ENCODE data around the gene DCAF16.
"Not testable (repeated sequence)": the region's sequence is repeated elsewhere in the genome, so short reads cannot be mapped to it uniquely, and the experiment has no call there.

The DCAF16 gene

GRCh38 chr4:17810260-17811077 is at the start of gene DCAF16, which contains the start of gene NCAPG:
TSS of gene DCAF16 (minus strand) at chr4:17810757. CDS start at chr4:17804141, 6,616 bp downstream.
TSS of gene NCAPG (plus strand) at chr4:17810979. CDS start at chr4:17811078, 99 bp downstream.
- Histone ChIP-seq H3K27me3 (ENCODE audit: low read depth) (no peaks in the 10 kb centered on the region), H3K4me1 (peaks cover 24% of the 10 kb centered on the region), H3K9me3 (no peaks in the 10 kb centered on the region), H3K36me3 (replicated peaks) (peaks cover 26% of the 10 kb centered on the region), H3K4me3 (peak within 1 kb of the TSS; percentile 69)
- DNase-seq (ENCODE audit: low spot score in 2 of 2): peak; percentile 98 to 99
- in situ Hi-C loops (cut with MboI; ENCODE audit: low sequenced_read_pairs): loop anchor here (25.0 kb wide), 1 partner anchor 223 kb away; the partner anchor contains the start of gene LAP3

- Histone ChIP-seq H3K4me3 (no peak overlapping the region), H3K27me3 (ENCODE audit: low read depth) (no peaks in the 10 kb centered on the region), H3K36me3 (replicated peaks) (no peaks in the 10 kb centered on the region), H3K4me1 (no peaks in the 10 kb centered on the region), H3K9me3 (peaks cover 4% of the 10 kb centered on the region; the same call in 1 of the 2 replicates)
- in situ Hi-C loops (cut with MboI; ENCODE audit: low sequenced_read_pairs): no loop called here
- DNase-seq (ENCODE audit: low spot score in 2 of 2): no peak
These were observed 49.3 kb upstream of the DCAF16 start for GRCh38 chr4:17859793-17860406.

GRCh38 chr4:17854036-17854435 is 43.5 kb upstream of the DCAF16 start:
- H3K4me3 ChIP-seq: no peak overlapping the region
- peak in 1 of 2 experiments; percentile 76 for DNase-seq (ENCODE audit: low spot score in 2 of 2)
- H3K9me3 ChIP-seq: no peaks in the 10 kb centered on the region
- peaks cover 30% of the 10 kb centered on the region for H3K4me1 ChIP-seq
- H3K36me3 ChIP-seq (replicated peaks): no peaks in the 10 kb centered on the region; the same call in 1 of the 2 replicates
- in situ Hi-C loops (cut with MboI; ENCODE audit: low sequenced_read_pairs): no loop called here
- no peaks in the 10 kb centered on the region for H3K27me3 ChIP-seq (ENCODE audit: low read depth)

GRCh38 chr4:17851959-17852358 is 41.4 kb upstream of the DCAF16 start:
- H3K27me3 ChIP-seq (ENCODE audit: low read depth): no peaks in the 10 kb centered on the region
- H3K4me1 ChIP-seq: peaks cover 30% of the 10 kb centered on the region
- peaks cover 1% of the 10 kb centered on the region for H3K36me3 ChIP-seq (replicated peaks)
- in situ Hi-C loops (cut with MboI; ENCODE audit: low sequenced_read_pairs): no loop called here
- H3K9me3 ChIP-seq: no peaks in the 10 kb centered on the region
- H3K4me3 ChIP-seq: no peak overlapping the region
- DNase-seq (ENCODE audit: low spot score in 2 of 2): no peak

DNA sequence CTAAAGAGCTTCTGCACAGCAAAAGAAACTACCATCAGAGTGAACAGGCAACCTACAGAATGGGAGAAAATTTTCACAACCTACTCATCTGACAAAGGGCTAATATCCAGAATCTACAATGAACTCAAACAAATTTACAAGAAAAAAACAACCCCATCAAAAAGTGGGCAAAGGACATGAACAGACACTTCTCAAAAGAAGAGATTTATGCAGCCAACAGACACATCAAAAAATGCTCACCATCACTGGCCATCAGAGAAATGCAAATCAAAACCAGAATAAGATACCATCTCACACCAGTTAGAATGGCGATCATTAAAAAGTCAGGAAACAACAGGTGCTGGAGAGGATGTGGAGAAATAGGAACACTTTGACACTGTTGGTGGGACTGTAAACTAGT is 39.7 kb upstream of the DCAF16 start:
- DNase-seq (ENCODE audit: low spot score in 2 of 2); H3K4me3 ChIP-seq; H3K27me3 ChIP-seq (ENCODE audit: low read depth); H3K9me3 ChIP-seq; in situ Hi-C loops (cut with MboI; ENCODE audit: low sequenced_read_pairs): not testable (repeated sequence)
- peaks cover 30% of the 10 kb centered on the region for H3K4me1 ChIP-seq
- peaks cover 16% of the 10 kb centered on the region for H3K36me3 ChIP-seq (replicated peaks)

- peaks cover 57% of the 10 kb centered on the region for H3K36me3 ChIP-seq (replicated peaks)
- in situ Hi-C loops (cut with MboI; ENCODE audit: low sequenced_read_pairs): no loop called here
- H3K27me3 ChIP-seq (ENCODE audit: low read depth): no peaks in the 10 kb centered on the region
- H3K4me1 ChIP-seq: no peaks in the 10 kb centered on the region
- no peaks in the 10 kb centered on the region for H3K9me3 ChIP-seq
- DNase-seq (ENCODE audit: low spot score in 2 of 2): no peak
- no peak overlapping the region for H3K4me3 ChIP-seq
These were observed 35.7 kb upstream of the DCAF16 start for GRCh38 chr4:17846266-17846665.

DNA sequence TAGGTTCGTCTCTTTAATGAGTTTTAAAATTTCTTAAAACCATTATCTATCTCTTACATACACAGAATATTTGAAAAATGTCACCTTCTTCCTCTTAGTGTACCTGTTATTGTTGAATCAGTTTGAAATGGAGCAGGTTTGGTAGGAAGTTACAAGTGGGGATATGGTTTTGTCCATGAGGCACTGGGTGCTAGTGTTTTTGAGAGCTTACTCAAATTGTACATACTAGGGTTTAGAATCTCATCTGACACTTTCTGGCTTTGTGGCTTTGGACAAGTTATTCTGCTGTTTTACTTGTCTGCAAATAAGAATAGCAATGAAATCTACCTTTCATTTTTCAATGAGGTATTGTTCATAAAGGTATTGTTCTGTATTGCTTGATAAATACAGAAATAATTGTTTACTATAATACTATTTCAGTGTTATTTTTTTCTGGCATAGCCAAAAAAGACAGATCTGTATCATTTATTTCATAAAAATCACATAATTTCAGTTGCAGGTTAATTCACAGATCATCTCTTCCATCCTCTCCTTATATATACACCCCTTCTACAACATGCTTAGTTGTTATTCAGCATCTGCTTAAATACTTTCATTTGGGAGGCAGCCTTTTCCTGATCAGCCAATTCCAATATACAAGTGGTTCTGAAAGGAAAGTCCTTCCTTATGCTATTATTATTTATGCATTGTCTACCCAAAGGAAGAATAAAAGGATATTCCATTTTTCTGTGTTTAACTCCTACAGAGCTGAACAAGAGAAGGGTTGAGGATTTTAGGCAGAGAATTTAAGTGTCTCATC is 13.5 kb upstream of the DCAF16 start:
- Histone ChIP-seq H3K4me1 (peaks cover 19% of the 10 kb centered on the region), H3K4me3 (no peak overlapping the region), H3K27me3 (ENCODE audit: low read depth) (no peaks in the 10 kb centered on the region), H3K9me3 (no peaks in the 10 kb centered on the region), H3K36me3 (replicated peaks) (peaks cover 88% of the 10 kb centered on the region)
- in situ Hi-C loops (cut with MboI; ENCODE audit: low sequenced_read_pairs): loop anchor here (25.0 kb wide), 1 partner anchor 237 kb away; the partner anchor contains the start of gene LAP3
- no peak for DNase-seq (ENCODE audit: low spot score in 2 of 2)

- DNase-seq (ENCODE audit: low spot score in 2 of 2): peak in 1 of 2 experiments; percentile 51
- no peak overlapping the region for H3K4me3 ChIP-seq
- H3K9me3 ChIP-seq: no peaks in the 10 kb centered on the region
- H3K27me3 ChIP-seq (ENCODE audit: low read depth): no peaks in the 10 kb centered on the region
- H3K4me1 ChIP-seq: peaks cover 8% of the 10 kb centered on the region
- in situ Hi-C loops (cut with MboI; ENCODE audit: low sequenced_read_pairs): loop anchor here (25.0 kb wide), 1 partner anchor 230 kb away; the partner anchor contains the start of gene LAP3
- peaks cover 74% of the 10 kb centered on the region for H3K36me3 ChIP-seq (replicated peaks)
These were observed 6.5 kb upstream of the DCAF16 start for GRCh38 chr4:17817027-17817426.

DNA sequence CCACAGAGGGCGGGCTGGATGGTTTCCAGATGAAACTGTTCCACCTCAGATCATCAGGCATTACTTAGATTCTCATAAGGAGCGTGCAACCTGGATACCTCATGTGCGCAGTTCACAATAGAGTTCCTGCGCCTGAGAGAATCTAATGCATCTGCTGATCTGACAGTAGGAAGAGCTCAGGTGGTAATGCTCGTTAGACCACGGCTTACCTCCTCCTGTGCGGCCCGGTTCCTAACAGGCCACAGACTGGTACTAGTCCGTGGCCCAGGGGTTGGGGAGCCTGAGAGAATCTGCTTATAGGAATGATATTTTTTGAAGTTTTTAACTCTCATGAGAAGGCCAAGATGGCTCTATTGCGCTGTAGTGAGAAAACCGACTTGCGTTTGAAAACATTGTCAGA is 5.6 kb upstream of the DCAF16 start:
- H3K9me3 ChIP-seq: no peaks in the 10 kb centered on the region
- DNase-seq (ENCODE audit: low spot score in 2 of 2): no peak
- in situ Hi-C loops (cut with MboI; ENCODE audit: low sequenced_read_pairs): loop anchor here (25.0 kb wide), 1 partner anchor 229 kb away; the partner anchor contains the start of gene LAP3
- H3K4me3 ChIP-seq: no peak overlapping the region
- H3K36me3 ChIP-seq (replicated peaks): peaks cover 73% of the 10 kb centered on the region
- H3K27me3 ChIP-seq (ENCODE audit: low read depth): no peaks in the 10 kb centered on the region
- H3K4me1 ChIP-seq: peaks cover 8% of the 10 kb centered on the region

DNA sequence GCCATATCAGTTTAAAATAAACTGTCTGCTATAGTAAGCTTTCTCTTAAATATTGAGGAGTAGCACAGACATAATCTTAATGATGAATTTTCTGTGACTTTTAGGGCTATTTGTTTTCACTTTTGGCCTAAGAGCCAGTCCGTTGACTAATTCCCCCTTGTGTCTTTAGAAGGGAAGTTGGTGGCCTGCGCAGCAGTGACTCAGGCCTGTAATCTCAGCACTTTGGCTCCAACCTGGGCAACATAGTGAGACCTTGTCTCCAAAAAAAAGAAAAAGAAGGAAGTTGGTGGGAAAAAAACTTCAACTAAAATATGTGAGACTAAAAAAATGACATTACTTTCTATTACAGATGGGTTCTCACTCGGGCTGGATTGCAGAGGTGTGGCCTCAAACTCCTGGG is 3.6 kb upstream of the DCAF16 start:
- peaks cover 3% of the 10 kb centered on the region for H3K4me1 ChIP-seq
- no peaks in the 10 kb centered on the region for H3K27me3 ChIP-seq (ENCODE audit: low read depth)
- in situ Hi-C loops (cut with MboI; ENCODE audit: low sequenced_read_pairs): loop anchor here (25.0 kb wide), 1 partner anchor 227 kb away; the partner anchor contains the start of gene LAP3
- H3K9me3 ChIP-seq: no peaks in the 10 kb centered on the region
- H3K36me3 ChIP-seq (replicated peaks): peaks cover 55% of the 10 kb centered on the region
- no peak overlapping the region for H3K4me3 ChIP-seq
- DNase-seq (ENCODE audit: low spot score in 2 of 2): no peak

DNA sequence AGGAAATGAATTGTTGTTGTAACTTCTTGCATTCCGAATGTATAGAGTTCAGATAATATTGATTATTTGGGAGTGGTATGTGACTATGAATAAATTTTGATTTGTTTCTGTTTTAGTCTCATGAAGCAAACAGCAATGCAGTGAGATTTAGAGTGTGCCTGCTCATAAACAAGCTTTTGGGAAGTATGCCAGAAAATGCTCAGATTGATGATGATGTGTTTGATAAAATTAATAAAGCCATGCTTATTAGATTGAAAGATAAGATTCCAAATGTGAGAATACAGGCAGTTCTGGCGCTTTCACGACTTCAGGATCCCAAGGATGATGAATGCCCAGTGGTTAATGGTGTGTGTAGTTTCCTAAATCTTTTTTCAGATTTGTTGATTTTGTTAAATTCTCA is 2.2 kb upstream of the DCAF16 start:
- peak overlapping the region; percentile 69 for H3K4me3 ChIP-seq
- DNase-seq (ENCODE audit: low spot score in 2 of 2): no peak
- peaks cover 7% of the 10 kb centered on the region for H3K4me1 ChIP-seq
- H3K9me3 ChIP-seq: no peaks in the 10 kb centered on the region
- H3K27me3 ChIP-seq (ENCODE audit: low read depth): no peaks in the 10 kb centered on the region
- in situ Hi-C loops (cut with MboI; ENCODE audit: low sequenced_read_pairs): loop anchor here (25.0 kb wide), 1 partner anchor 226 kb away; the partner anchor contains the start of gene LAP3
- peaks cover 46% of the 10 kb centered on the region for H3K36me3 ChIP-seq (replicated peaks)

- no peak for DNase-seq (ENCODE audit: low spot score in 2 of 2)
- H3K27me3 ChIP-seq (ENCODE audit: low read depth): no peaks in the 10 kb centered on the region
- in situ Hi-C loops (cut with MboI; ENCODE audit: low sequenced_read_pairs): loop anchor here (25.0 kb wide), 1 partner anchor 225 kb away; the partner anchor contains the start of gene LAP3
- H3K36me3 ChIP-seq (replicated peaks): peaks cover 43% of the 10 kb centered on the region
- H3K4me3 ChIP-seq: peak overlapping the region; percentile 69
- H3K9me3 ChIP-seq: no peaks in the 10 kb centered on the region
- peaks cover 12% of the 10 kb centered on the region for H3K4me1 ChIP-seq
These were observed 1.6 kb upstream of the DCAF16 start for GRCh38 chr4:17812125-17812524.

GRCh38 chr4:17811078-17811603 is 584 bp upstream of the DCAF16 start:
- H3K4me1 ChIP-seq: peaks cover 21% of the 10 kb centered on the region
- H3K4me3 ChIP-seq: peak overlapping the region; percentile 69
- peaks cover 33% of the 10 kb centered on the region for H3K36me3 ChIP-seq (replicated peaks)
- DNase-seq (ENCODE audit: low spot score in 2 of 2): no peak
- in situ Hi-C loops (cut with MboI; ENCODE audit: low sequenced_read_pairs): loop anchor here (25.0 kb wide), 1 partner anchor 224 kb away; the partner anchor contains the start of gene LAP3
- no peaks in the 10 kb centered on the region for H3K27me3 ChIP-seq (ENCODE audit: low read depth)
- H3K9me3 ChIP-seq: no peaks in the 10 kb centered on the region
